Pancreas (tissue), 10 donors: Measurements from ENCODE around the gene NCAPH2. TPM values are rescaled to one million over a fixed set of nuclear protein-coding genes. Genes with fewer than 3 reads are reported as not detected.

Source experiments
- ATAC-seq, 4 donors: fragments of 200-7000 bp; cut with Tn5 transposase; one replicate each; pipeline versions ENCODE4 v1.8.0 to v1.9.1; 2020; ENCODE audit warnings: mild to moderate bottlenecking in 4 of 4, moderate library complexity in 4 of 4
- DNase-seq, 6 donors: peaks; one replicate each; pipeline ENCODE4 v3.0.0-alpha.2; 2020
- FAIRE-seq: peaks from 2 replicates; lab custom pipeline; 2012; peaks lifted over from hg19 to GRCh38; lab: Jason Lieb, UNC
- H3K27ac ChIP-seq, 4 donors: fragments of 200-600 bp; sonication (generic); 1 replicate in 3 of 4; 2 replicates in 1 of 4; pipeline versions ENCODE4 v1.5.0 to v1.8.0; 2020
- H3K27me3 ChIP-seq, 4 donors: fragments of 200-600 bp; one replicate each; pipeline ENCODE4 v1.8.0; 2021
- H3K36me3 ChIP-seq, 3 donors: fragments of 200-600 bp; sonication (generic) in 1 of 3; one replicate each; pipeline versions ENCODE4 v1.5.0 to v1.8.0; 2020 to 2021
- H3K4me1 ChIP-seq, 3 donors: fragments of 200-600 bp; one replicate each; pipeline ENCODE4 v1.8.0; 2021
- H3K4me3 ChIP-seq, 4 donors: fragments of 200-600 bp; sonication (generic) in 2 of 4; one replicate each; pipeline versions ENCODE4 v1.5.0 to v1.8.0; 2020 to 2021
- H3K9me3 ChIP-seq, 4 donors: fragments of 200-600 bp; one replicate each; pipeline ENCODE4 v1.8.0; 2021
- WGBS, 2 donors: extraction: QIAGEN DNeasy Blood & Tissue Kit; methylation state at CpG; one replicate each; pipeline ENCODE4 v1.1.7; 2013; 5-methylcytosine and 5-hydroxymethylcytosine counted together
- intact Hi-C, 3 donors: fragments of 100-400 bp; cut with DNase I; formaldehyde crosslinking; loops; one replicate each; pipeline versions ENCODE4 v1.11.1 to v1.14.2; 2022
- polyA plus RNA-seq, 2 donors: library from polyadenylated mRNA; stranded (reverse); fragments of 200-250 nt; gene quantifications; one replicate each; pipeline ENCODE4 v1.2.3, GENCODE V29; 2013
- total RNA-seq, 6 donors: library from RNA; stranded (reverse); fragmentation: NEBNext Ultra II Directional in 4 of 6; extraction: Animal tissue kit (Norgen Biotek cat#: 25700) in 4 of 6; gene quantifications; one replicate each; pipeline versions ENCODE4 v1.2.1 to v1.2.4, GENCODE V29; 2021 to 2023
- TF ChIP-seq, protein P1 (sequence below), 4 donors: fragments of 200-600 bp; sonication (generic) in 3 of 4; IDR thresholded peaks; one replicate each; pipeline versions ENCODE4 v1.5.0 to v1.8.0; 2021; ENCODE audit warnings: antibody characterized with exemption in 4 of 4
- donor health status: healthy with polysubstance abuse.
- donor health status: DM: no; HTN: no; CAD: no; lungs with moderate emphysema.
- donor health status: DM: no; HTN: no; CAD: no.
- donor health status: control.
- donor health status: control.
- donor health status: Bipolar disorder and iron deficiency.
- donor health status: DM: yes; HTN: yes; CAD: no.
- donor health status: DM: no; HTN: no; CAD: no.
- donor health status: DM: no; HTN: no; CAD: no.
- donor health status: DM: yes; HTN: yes; CAD: no.

The NCAPH2 gene
- total and polyA plus RNA-seq, 8 donors: 15.9 to 70.1 (median 24.2) TPM

DNA sequence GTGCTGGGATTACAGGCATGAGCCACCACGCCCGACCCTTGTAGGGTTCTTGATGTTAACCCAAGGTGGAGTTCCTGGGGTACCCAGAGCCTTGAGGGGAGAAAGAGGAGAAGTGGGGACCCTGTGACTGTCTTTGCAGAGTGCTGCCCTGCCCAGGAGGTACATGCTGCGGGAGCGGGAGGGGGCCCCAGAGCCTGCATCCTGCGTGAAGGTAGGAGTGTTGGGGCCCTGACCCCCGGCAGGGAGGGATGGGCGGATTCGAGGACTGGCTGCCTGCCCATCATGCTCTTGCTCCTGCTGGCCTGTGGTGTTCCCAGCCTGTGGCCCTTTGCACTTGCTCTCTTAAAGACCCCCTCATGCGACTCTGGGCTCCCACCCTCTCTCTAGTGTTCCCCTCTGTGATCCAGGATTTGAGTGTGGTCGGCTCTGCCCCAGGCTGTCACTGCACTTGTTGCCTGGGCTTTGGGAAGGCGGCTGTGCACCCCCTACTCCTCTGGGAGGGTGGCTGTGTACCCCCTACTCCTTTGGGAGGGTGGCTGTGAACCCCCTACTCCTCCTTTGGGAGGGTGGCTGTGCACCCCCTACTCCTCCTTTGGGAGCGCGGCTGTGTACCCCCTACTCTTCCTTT is 12.9 kb downstream of the NCAPH2 start:
- no peak for ATAC-seq
- intact Hi-C loops: no loop called here

DNA sequence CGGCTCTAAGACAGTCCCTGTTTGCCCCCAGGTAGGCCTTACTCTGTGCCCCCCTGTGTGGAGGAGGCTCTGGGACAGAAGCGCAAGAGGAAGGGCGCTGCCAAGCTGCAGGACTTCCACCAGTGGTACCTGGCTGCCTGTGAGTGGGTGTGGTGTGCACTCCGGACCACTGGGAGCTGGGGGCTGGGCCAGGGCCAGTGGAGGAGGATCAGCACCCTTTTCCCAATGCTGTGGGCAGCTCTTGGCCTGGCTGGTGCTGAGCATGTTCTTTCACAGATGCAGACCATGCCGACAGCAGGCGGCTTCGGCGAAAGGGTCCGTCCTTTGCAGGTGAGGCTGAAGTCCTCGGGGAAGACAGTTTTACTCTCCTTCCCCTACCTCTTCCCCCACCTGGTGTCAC is 13.7 kb downstream of the NCAPH2 start:
- intact Hi-C loops: no loop called here
- H3K9me3 ChIP-seq: no peaks in the 10 kb centered on the region
- FAIRE-seq (no peak), DNase-seq (no peak), ATAC-seq (no peak)
- H3K36me3 ChIP-seq: peaks cover 0 to 52% (median 19%) of the 10 kb centered on the region in 3 donors
- H3K27me3 ChIP-seq: no peaks in the 10 kb centered on the region
- TF ChIP-seq, protein P1, sequence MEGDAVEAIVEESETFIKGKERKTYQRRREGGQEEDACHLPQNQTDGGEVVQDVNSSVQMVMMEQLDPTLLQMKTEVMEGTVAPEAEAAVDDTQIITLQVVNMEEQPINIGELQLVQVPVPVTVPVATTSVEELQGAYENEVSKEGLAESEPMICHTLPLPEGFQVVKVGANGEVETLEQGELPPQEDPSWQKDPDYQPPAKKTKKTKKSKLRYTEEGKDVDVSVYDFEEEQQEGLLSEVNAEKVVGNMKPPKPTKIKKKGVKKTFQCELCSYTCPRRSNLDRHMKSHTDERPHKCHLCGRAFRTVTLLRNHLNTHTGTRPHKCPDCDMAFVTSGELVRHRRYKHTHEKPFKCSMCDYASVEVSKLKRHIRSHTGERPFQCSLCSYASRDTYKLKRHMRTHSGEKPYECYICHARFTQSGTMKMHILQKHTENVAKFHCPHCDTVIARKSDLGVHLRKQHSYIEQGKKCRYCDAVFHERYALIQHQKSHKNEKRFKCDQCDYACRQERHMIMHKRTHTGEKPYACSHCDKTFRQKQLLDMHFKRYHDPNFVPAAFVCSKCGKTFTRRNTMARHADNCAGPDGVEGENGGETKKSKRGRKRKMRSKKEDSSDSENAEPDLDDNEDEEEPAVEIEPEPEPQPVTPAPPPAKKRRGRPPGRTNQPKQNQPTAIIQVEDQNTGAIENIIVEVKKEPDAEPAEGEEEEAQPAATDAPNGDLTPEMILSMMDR (IDR thresholded peaks at IDR 0.05): no peak
- no peak overlapping the region for H3K4me3 ChIP-seq
- H3K27ac ChIP-seq: no peak overlapping the region
- 94% methylated on average over 10 of the region's 10 CpGs for WGBS, 2 donors
- peaks cover 5 to 7% (median 6%) of the 10 kb centered on the region in 3 donors for H3K4me1 ChIP-seq

More for the DNA sequence above, 12.9 kb downstream of the NCAPH2 start:
- no peak overlapping the region for H3K27ac ChIP-seq
- H3K9me3 ChIP-seq: no peaks in the 10 kb centered on the region
- H3K27me3 ChIP-seq: no peaks in the 10 kb centered on the region
- H3K4me3 ChIP-seq: no peak overlapping the region
- peak in 1 of 6 donors; percentile 62 for DNase-seq
- peaks cover 0 to 52% (median 19%) of the 10 kb centered on the region in 3 donors for H3K36me3 ChIP-seq
- TF ChIP-seq, protein P1 (IDR thresholded peaks at IDR 0.05): no peak
- 92 to 95% methylated on average over 13 of the region's 13 CpGs for WGBS, 2 donors
- no peak for FAIRE-seq
- peaks cover 5 to 7% (median 6%) of the 10 kb centered on the region in 3 donors for H3K4me1 ChIP-seq

DNA sequence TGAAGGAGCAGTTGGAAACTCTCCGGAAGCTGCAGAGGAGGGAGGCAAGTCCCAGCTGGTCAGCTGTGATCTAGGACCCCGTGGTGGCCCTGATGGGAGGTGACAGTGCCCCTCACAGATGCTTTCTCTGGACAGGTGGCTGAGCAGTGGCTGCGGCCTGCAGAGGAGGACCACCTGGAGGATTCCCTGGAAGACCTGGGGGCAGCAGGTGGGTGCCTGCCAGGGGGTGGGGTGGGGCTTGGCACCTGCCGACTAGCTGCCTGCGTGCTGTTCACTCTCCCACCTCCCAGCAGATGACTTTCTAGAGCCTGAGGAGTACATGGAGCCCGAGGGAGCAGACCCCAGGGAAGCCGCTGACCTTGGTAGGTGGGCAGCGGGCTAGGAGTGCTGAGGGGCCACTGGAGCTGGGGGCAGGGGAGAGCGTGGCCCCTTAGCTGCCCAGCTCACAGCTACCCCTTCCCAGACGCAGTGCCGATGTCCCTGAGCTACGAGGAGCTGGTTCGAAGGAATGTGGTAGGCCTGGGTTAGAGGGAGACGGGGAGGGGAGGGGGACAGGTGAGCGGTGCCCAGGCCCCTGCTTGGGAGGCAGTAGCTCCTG is 14.3 kb downstream of the NCAPH2 start:
- Histone ChIP-seq H3K9me3 (no peaks in the 10 kb centered on the region), H3K4me3 (no peak overlapping the region), H3K27me3 (no peaks in the 10 kb centered on the region), H3K27ac (no peak overlapping the region), H3K4me1 (peaks cover 5 to 7% (median 6%) of the 10 kb centered on the region in 3 donors), H3K36me3 (peaks cover 0 to 49% (median 19%) of the 10 kb centered on the region in 3 donors)
- FAIRE-seq (no peak), ATAC-seq (no peak), DNase-seq (peak in 1 of 6 donors; percentile 65)
- TF ChIP-seq, protein P1 (IDR thresholded peaks at IDR 0.05): no peak
- intact Hi-C loops: no loop called here
- WGBS, 2 donors: 92% methylated on average over 13 to 15 of the region's 15 CpGs

DNA sequence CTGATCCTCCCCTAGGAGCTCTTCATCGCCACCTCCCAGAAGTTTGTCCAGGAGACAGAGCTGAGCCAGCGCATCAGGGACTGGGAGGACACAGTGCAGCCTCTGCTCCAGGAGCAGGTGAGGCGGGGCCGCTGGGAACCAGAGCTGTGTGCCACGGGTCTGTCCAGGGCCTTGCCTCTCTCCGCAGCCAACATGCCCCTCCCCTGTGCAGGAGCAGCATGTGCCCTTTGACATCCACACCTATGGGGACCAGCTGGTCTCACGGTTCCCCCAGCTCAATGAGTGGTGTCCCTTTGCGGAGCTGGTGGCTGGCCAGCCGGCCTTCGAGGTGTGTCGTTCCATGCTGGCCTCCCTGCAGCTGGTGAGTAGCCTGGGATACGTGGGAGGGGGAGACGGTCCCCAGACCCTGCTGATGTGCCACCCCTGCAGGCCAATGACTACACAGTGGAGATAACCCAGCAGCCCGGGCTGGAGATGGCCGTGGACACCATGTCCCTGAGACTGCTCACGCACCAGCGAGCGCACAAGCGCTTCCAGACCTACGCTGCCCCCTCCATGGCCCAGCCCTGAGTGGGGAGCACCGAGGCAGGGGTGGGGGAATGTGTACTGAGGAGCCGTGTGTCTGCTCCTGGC is 14.9 kb downstream of the NCAPH2 start:
- ATAC-seq (no peak), DNase-seq (peak in 1 of 6 donors; percentile 66), FAIRE-seq (no peak)
- Histone ChIP-seq H3K36me3 (peaks cover 0 to 43% (median 19%) of the 10 kb centered on the region in 3 donors), H3K4me1 (peaks cover 5 to 7% (median 6%) of the 10 kb centered on the region in 3 donors), H3K9me3 (no peaks in the 10 kb centered on the region), H3K27ac (no peak overlapping the region), H3K27me3 (no peaks in the 10 kb centered on the region), H3K4me3 (no peak overlapping the region)
- 85 to 87% methylated on average over 22 of the region's 22 CpGs for WGBS, 2 donors
- TF ChIP-seq, protein P1 (IDR thresholded peaks at IDR 0.05): no peak
- intact Hi-C loops: no loop called here
